GM12878 (cell line): Measurements from ENCODE around the gene GKAP1.
"Not testable (repeated sequence)": the region's sequence is repeated elsewhere in the genome, so short reads cannot be mapped to it uniquely, and the experiment has no call there.

ENCODE experiments used
- CHD2 ChIP-seq: IDR thresholded peaks from 2 replicates; pipeline ENCODE4 v1.6.1; 2011; ENCODE audit warnings: low read depth, low read length, improper control_type of control experiment, borderline replicate concordance
- CTCF ChIP-seq, 3 experiments: IDR thresholded peaks in 2 of 3; conservative IDR thresholded peaks in 1 of 3; 2 replicates each; pipeline ENCODE4 v1.5.1; 2011; ENCODE audit warnings: low read depth in 3 of 3, low read length in 3 of 3, mild to moderate bottlenecking in 3 of 3, control low read depth in 2 of 3, moderate library complexity in 2 of 3, inconsistent platforms in 1 of 3, mixed read lengths in 1 of 3; ENCODE audit not compliant: control insufficient read depth in 2 of 3, insufficient read depth in 1 of 3; ENCODE audit errors: extremely low read depth in 1 of 3
- NRF1 ChIP-seq: conservative IDR thresholded peaks from 2 replicates; pipeline ENCODE4 v1.6.1; 2011; ENCODE audit warnings: mild to moderate bottlenecking, low read depth, low read length, improper control_type of control experiment
- RAD21 ChIP-seq: IDR thresholded peaks from 2 replicates; pipeline ENCODE4 v1.6.1; 2011; ENCODE audit warnings: mild to moderate bottlenecking, low read depth, low read length, moderate library complexity; ENCODE audit not compliant: insufficient read depth
- RBBP5 ChIP-seq: fragments of 200-600 bp; sonication (generic); conservative IDR thresholded peaks from 2 replicates; pipeline ENCODE4 v1.6.1; 2016
- RFX5 ChIP-seq: IDR thresholded peaks from 2 replicates; pipeline ENCODE4 v1.6.1; 2011; ENCODE audit warnings: low read depth, low read length, improper control_type of control experiment
- SP1 ChIP-seq: IDR thresholded peaks from one replicate; pipeline ENCODE4 v1.6.1; 2011; ENCODE audit warnings: low read depth, low read length
- ZNF274 ChIP-seq: IDR thresholded peaks from one replicate; pipeline ENCODE4 v1.8.0; 2011; ENCODE audit not compliant: insufficient read length, insufficient read depth

GRCh38 chr9:83803941-83804340, 13.6 kb downstream of the GKAP1 start:
- TF ChIP-seq CHD2; SP1; NRF1; RBBP5; RFX5; CTCF (IDR thresholded peaks at IDR 0.05 in 2 of 3, conservative IDR thresholded peaks at IDR 0.05 in 1 of 3; ENCODE audit: control insufficient read depth in 2 of 3, extremely low read depth in 1 of 3, insufficient read depth in 1 of 3, low read depth in 3 of 3, low read length in 3 of 3); RAD21; ZNF274: not testable (repeated sequence)
